Liver (tissue), 9 donors: ENCODE data around the gene SLC9A1. TPM values are rescaled to one million over a fixed set of nuclear protein-coding genes. Genes with fewer than 3 reads are reported as not detected.
A peak's percentile ranks its signal among the peaks of the same experiment; 100 is the strongest.

Source experiments
- DNase-seq: peaks from one replicate; pipeline ENCODE4 v3.0.0-alpha.2; 2017; ENCODE audit warnings: low spot score
- H3K27ac ChIP-seq, 2 donors: one replicate each; pipeline ENCODE4 v1.7.0; 2013; ENCODE audit warnings: inconsistent platforms in 2 of 2, low read length in 2 of 2, control low read depth in 1 of 2, low read depth in 1 of 2, mild to moderate bottlenecking in 1 of 2
- H3K27me3 ChIP-seq, 4 donors: one replicate each; pipeline versions ENCODE4 v1.6.1 to v1.7.0; 2013; ENCODE audit warnings: low read length in 3 of 4, inconsistent platforms in 1 of 4, mild to moderate bottlenecking in 1 of 4, moderate library complexity in 1 of 4; ENCODE audit not compliant: control insufficient read depth in 4 of 4, insufficient read depth in 4 of 4
- H3K36me3 ChIP-seq, 4 donors: one replicate each; pipeline versions ENCODE4 v1.6.1 to v1.7.0; 2013; ENCODE audit warnings: low read length in 3 of 4, mild to moderate bottlenecking in 3 of 4, low read depth in 1 of 4, moderate library complexity in 1 of 4; ENCODE audit not compliant: control insufficient read depth in 4 of 4, insufficient read depth in 3 of 4
- H3K4me1 ChIP-seq, 4 donors: one replicate each; pipeline versions ENCODE4 v1.6.1 to v1.7.0; 2013; ENCODE audit warnings: low read length in 3 of 4, mild to moderate bottlenecking in 3 of 4, moderate library complexity in 1 of 4; ENCODE audit not compliant: control insufficient read depth in 4 of 4, insufficient read depth in 4 of 4
- H3K4me3 ChIP-seq, 3 donors: one replicate each; pipeline versions ENCODE4 v1.6.1 to v1.7.0; 2013; ENCODE audit warnings: low read length in 3 of 3, control low read depth in 1 of 3, low read depth in 1 of 3, mild to moderate bottlenecking in 1 of 3
- H3K9ac ChIP-seq, 2 donors: one replicate each; pipeline ENCODE4 v1.7.0; 2013; ENCODE audit warnings: low read length in 2 of 2, mild to moderate bottlenecking in 2 of 2, moderate library complexity in 2 of 2, control low read depth in 1 of 2, low read depth in 1 of 2
- H3K9me3 ChIP-seq, 4 donors: one replicate each; pipeline versions ENCODE4 v1.6.1 to v1.7.0; 2013; ENCODE audit warnings: low read length in 3 of 4; ENCODE audit not compliant: control insufficient read depth in 4 of 4
- EGR1 ChIP-seq, 2 donors: IDR thresholded peaks; 2 replicates each; pipeline ENCODE4 v1.6.1; 2016 to 2018; ENCODE audit warnings: antibody characterized with exemption in 2 of 2, low read depth in 2 of 2
- FOXA1 ChIP-seq: IDR thresholded peaks from 2 replicates; pipeline ENCODE4 v1.6.1; 2016; ENCODE audit warnings: antibody characterized with exemption
- FOXA2 ChIP-seq: IDR thresholded peaks from 2 replicates; pipeline ENCODE4 v1.6.1; 2016; ENCODE audit warnings: antibody characterized with exemption
- GABPA ChIP-seq, 2 donors: IDR thresholded peaks in 1 of 2; conservative IDR thresholded peaks in 1 of 2; 2 replicates each; pipeline ENCODE4 v1.6.1; 2016; ENCODE audit warnings: antibody characterized with exemption in 2 of 2, mild to moderate bottlenecking in 1 of 2, moderate library complexity in 1 of 2
- HNF4A ChIP-seq, 2 donors: conservative IDR thresholded peaks; 2 replicates each; pipeline ENCODE4 v1.6.1; 2016; ENCODE audit warnings: antibody characterized with exemption in 2 of 2, mild to moderate bottlenecking in 2 of 2
- JUND ChIP-seq, 2 donors: IDR thresholded peaks; 2 replicates each; pipeline ENCODE4 v1.6.1; 2016; ENCODE audit warnings: antibody characterized with exemption in 2 of 2
- NR2F2 ChIP-seq: IDR thresholded peaks from 2 replicates; pipeline ENCODE4 v1.6.1; 2016; ENCODE audit warnings: antibody characterized with exemption
- RAD21 ChIP-seq, 2 donors: IDR thresholded peaks; 2 replicates each; pipeline ENCODE4 v1.6.1; 2016; ENCODE audit warnings: antibody characterized with exemption in 2 of 2, mild to moderate bottlenecking in 2 of 2
- RXRA ChIP-seq, 2 donors: IDR thresholded peaks; 2 replicates each; pipeline ENCODE4 v1.6.1; 2017 to 2018; ENCODE audit warnings: antibody characterized with exemption in 2 of 2, mild to moderate bottlenecking in 1 of 2
- SP1 ChIP-seq: IDR thresholded peaks from 2 replicates; pipeline ENCODE4 v1.6.1; 2018; ENCODE audit warnings: antibody characterized with exemption, mild to moderate bottlenecking
- TAF1 ChIP-seq: conservative IDR thresholded peaks from 2 replicates; pipeline ENCODE4 v1.6.1; 2016; ENCODE audit warnings: antibody characterized with exemption, mild to moderate bottlenecking
- YY1 ChIP-seq: IDR thresholded peaks from 2 replicates; pipeline ENCODE4 v1.6.1; 2016; ENCODE audit warnings: antibody characterized with exemption, mild to moderate bottlenecking
- WGBS: extraction: QIAGEN DNeasy Blood & Tissue Kit; methylation state at CpG from one replicate; pipeline ENCODE4 v1.1.7; 2013; 5-methylcytosine and 5-hydroxymethylcytosine counted together
- polyA plus RNA-seq, 2 donors: library from polyadenylated mRNA; stranded (reverse) in 1 of 2; unstranded in 1 of 2; fragments of 200-250 nt in 1 of 2; fragments of >200 nt in 1 of 2; fragmentation: Nextera tagmentation in 1 of 2; extraction: Ambion mirVana in 1 of 2; gene quantifications; one replicate each; pipeline versions ENCODE4 v1.2.1 to v1.2.3, GENCODE V29; 2013 to 2015
- total RNA-seq, 2 donors: library from RNA; depleted of rRNA; stranded (reverse); fragments of >200 nt; gene quantifications; one replicate each; pipeline ENCODE4 v1.2.3, GENCODE V29; 2014
- TF ChIP-seq, protein P1 (sequence below): fragments of 150-350 bp; IDR thresholded peaks from 2 replicates; pipeline ENCODE4 v1.5.1; 2017; ENCODE audit warnings: improper control_type of control experiment, low read depth, low read length; ENCODE audit not compliant: missing input control
- TF ChIP-seq, protein P2 (sequence below): IDR thresholded peaks from 2 replicates; pipeline ENCODE4 v1.6.1; 2016; ENCODE audit warnings: antibody characterized with exemption
- TF ChIP-seq, protein P3 (sequence below): IDR thresholded peaks from 2 replicates; pipeline ENCODE4 v1.6.1; 2016; ENCODE audit warnings: antibody characterized with exemption
- TF ChIP-seq, protein P4 (sequence below): IDR thresholded peaks from 2 replicates; pipeline ENCODE4 v1.6.1; 2016; ENCODE audit warnings: antibody characterized with exemption, mild to moderate bottlenecking
- TF ChIP-seq, protein P5 (sequence below): IDR thresholded peaks from 2 replicates; pipeline ENCODE4 v1.6.1; 2016; ENCODE audit warnings: antibody characterized with exemption
- donor health status: healthy.
- donor health status: healthy.
- donor health status: healthy.
- donor health status: healthy.
- donor health status: healthy.

Gene SLC9A1
- total and polyA plus RNA-seq, 4 donors: 1.3 to 3.2 (median 1.5) TPM

DNA sequence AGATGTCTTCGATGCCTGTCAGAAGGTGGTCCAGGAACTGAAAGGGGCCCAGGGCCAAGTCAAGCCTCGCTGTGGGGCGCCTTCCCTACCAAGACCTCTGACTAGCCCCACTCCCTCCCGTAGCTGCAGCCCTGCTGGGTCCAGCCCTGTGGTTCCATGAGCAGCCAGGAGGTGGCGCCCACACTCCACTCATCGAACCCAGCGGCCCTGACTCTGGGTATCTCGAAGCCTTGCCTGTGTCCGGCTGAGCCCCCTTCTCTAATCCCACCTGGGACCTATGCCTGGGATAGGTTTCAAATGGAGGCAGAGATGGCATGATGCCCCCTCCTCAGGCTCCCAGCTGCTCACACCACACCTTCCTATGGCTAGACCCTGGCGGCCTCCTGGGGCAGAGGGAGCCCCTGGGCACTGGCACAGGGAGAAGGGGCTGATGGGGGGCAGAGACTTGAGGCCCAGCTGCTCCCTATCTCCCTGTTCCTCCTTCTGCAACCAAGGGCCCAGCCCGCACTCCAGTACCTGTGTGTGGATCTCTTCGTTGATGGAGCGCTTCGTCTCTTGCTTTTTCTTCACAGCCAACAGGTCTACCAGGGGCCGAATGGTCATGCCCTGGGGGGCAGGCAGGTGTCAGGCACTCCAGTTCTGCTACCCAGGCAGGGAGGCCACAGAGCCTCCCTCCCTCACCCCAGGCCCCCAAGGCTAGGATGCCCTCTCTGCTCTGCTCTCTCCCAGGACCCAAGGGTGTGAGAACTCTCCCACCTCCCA lies 52.0 kb downstream of the SLC9A1 start:
- Histone ChIP-seq H3K36me3 (peaks cover 0 to 2% (median 0%) of the 10 kb centered on the region in 4 donors), H3K27me3 (no peaks in the 10 kb centered on the region), H3K4me1 (peaks cover 0 to 16% (median 7%) of the 10 kb centered on the region in 4 donors), H3K9ac (no peak overlapping the region), H3K9me3 (no peaks in the 10 kb centered on the region), H3K27ac (no peak overlapping the region), H3K4me3 (no peak overlapping the region)
- peak; percentile 90 for DNase-seq
- TF ChIP-seq SP1: no peak
- TF ChIP-seq GABPA (IDR thresholded peaks at IDR 0.05 in 1 of 2, conservative IDR thresholded peaks at IDR 0.05 in 1 of 2): no peak
- no peak for TF ChIP-seq NR2F2
- TF ChIP-seq HNF4A (conservative IDR thresholded peaks at IDR 0.05): no peak
- no peak for TF ChIP-seq FOXA1
- TF ChIP-seq, protein P1, sequence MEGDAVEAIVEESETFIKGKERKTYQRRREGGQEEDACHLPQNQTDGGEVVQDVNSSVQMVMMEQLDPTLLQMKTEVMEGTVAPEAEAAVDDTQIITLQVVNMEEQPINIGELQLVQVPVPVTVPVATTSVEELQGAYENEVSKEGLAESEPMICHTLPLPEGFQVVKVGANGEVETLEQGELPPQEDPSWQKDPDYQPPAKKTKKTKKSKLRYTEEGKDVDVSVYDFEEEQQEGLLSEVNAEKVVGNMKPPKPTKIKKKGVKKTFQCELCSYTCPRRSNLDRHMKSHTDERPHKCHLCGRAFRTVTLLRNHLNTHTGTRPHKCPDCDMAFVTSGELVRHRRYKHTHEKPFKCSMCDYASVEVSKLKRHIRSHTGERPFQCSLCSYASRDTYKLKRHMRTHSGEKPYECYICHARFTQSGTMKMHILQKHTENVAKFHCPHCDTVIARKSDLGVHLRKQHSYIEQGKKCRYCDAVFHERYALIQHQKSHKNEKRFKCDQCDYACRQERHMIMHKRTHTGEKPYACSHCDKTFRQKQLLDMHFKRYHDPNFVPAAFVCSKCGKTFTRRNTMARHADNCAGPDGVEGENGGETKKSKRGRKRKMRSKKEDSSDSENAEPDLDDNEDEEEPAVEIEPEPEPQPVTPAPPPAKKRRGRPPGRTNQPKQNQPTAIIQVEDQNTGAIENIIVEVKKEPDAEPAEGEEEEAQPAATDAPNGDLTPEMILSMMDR: peak; percentile 97
- peak; percentile 95 to 98 for TF ChIP-seq RAD21 (IDR thresholded peaks at IDR 0.05)
- no peak for TF ChIP-seq EGR1 (IDR thresholded peaks at IDR 0.05; ENCODE audit: low read depth in 2 of 2)
- TF ChIP-seq, protein P2, sequence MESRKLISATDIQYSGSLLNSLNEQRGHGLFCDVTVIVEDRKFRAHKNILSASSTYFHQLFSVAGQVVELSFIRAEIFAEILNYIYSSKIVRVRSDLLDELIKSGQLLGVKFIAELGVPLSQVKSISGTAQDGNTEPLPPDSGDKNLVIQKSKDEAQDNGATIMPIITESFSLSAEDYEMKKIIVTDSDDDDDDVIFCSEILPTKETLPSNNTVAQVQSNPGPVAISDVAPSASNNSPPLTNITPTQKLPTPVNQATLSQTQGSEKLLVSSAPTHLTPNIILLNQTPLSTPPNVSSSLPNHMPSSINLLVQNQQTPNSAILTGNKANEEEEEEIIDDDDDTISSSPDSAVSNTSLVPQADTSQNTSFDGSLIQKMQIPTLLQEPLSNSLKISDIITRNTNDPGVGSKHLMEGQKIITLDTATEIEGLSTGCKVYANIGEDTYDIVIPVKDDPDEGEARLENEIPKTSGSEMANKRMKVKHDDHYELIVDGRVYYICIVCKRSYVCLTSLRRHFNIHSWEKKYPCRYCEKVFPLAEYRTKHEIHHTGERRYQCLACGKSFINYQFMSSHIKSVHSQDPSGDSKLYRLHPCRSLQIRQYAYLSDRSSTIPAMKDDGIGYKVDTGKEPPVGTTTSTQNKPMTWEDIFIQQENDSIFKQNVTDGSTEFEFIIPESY: no peak
- 43% methylated on average over 15 of the region's 15 CpGs for WGBS

DNA sequence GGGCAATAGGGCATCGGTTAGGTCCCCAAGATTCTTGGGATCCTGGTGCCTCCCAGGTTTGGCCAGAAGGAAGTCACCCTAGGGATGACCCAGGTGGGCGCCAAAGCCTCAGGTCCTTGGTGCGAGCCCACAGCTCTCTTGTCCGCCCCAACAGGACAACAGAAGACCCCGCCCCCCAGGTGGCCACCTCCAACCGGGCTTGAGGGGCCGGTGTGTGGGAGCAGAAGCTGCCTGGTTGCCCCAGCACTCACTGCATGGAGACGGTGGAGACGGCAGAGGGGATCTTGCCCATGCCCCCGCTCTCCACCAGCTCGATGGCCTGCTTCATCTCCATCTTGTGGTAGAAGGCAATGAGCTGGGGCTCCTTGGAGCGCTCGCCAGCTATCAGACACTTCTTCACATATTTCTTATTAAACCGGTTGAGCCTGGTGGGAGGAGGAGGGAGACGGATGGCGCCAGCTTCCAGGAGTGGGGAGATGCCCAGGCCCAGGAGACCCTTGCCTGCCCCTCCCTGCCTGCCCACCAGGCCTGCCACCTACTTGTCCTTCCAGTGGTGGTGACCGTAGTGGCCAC lies 52.7 kb downstream of the SLC9A1 start:
- peaks cover 0 to 2% (median 0%) of the 10 kb centered on the region in 4 donors for H3K36me3 ChIP-seq
- DNase-seq: no peak

More for the DNA sequence above, 52.7 kb downstream of the SLC9A1 start:
- Histone ChIP-seq H3K4me3 (no peak overlapping the region), H3K4me1 (peaks cover 0 to 13% (median 7%) of the 10 kb centered on the region in 4 donors), H3K27ac (no peak overlapping the region), H3K9me3 (no peaks in the 10 kb centered on the region), H3K9ac (no peak overlapping the region), H3K27me3 (no peaks in the 10 kb centered on the region)
- TF ChIP-seq GABPA (IDR thresholded peaks at IDR 0.05 in 1 of 2, conservative IDR thresholded peaks at IDR 0.05 in 1 of 2) (no peak), SP1 (no peak), RXRA (IDR thresholded peaks at IDR 0.05) (no peak), YY1 (no peak), JUND (IDR thresholded peaks at IDR 0.05) (no peak), FOXA2 (no peak), HNF4A (conservative IDR thresholded peaks at IDR 0.05) (no peak), TAF1 (no peak), FOXA1 (no peak), RAD21 (IDR thresholded peaks at IDR 0.05) (no peak)
- TF ChIP-seq, protein P3, sequence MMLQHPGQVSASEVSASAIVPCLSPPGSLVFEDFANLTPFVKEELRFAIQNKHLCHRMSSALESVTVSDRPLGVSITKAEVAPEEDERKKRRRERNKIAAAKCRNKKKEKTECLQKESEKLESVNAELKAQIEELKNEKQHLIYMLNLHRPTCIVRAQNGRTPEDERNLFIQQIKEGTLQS: no peak
- TF ChIP-seq, protein P4, sequence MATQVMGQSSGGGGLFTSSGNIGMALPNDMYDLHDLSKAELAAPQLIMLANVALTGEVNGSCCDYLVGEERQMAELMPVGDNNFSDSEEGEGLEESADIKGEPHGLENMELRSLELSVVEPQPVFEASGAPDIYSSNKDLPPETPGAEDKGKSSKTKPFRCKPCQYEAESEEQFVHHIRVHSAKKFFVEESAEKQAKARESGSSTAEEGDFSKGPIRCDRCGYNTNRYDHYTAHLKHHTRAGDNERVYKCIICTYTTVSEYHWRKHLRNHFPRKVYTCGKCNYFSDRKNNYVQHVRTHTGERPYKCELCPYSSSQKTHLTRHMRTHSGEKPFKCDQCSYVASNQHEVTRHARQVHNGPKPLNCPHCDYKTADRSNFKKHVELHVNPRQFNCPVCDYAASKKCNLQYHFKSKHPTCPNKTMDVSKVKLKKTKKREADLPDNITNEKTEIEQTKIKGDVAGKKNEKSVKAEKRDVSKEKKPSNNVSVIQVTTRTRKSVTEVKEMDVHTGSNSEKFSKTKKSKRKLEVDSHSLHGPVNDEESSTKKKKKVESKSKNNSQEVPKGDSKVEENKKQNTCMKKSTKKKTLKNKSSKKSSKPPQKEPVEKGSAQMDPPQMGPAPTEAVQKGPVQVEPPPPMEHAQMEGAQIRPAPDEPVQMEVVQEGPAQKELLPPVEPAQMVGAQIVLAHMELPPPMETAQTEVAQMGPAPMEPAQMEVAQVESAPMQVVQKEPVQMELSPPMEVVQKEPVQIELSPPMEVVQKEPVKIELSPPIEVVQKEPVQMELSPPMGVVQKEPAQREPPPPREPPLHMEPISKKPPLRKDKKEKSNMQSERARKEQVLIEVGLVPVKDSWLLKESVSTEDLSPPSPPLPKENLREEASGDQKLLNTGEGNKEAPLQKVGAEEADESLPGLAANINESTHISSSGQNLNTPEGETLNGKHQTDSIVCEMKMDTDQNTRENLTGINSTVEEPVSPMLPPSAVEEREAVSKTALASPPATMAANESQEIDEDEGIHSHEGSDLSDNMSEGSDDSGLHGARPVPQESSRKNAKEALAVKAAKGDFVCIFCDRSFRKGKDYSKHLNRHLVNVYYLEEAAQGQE: no peak
- TF ChIP-seq, protein P2: no peak
- TF ChIP-seq, protein P1: no peak
- TF ChIP-seq, protein P5, sequence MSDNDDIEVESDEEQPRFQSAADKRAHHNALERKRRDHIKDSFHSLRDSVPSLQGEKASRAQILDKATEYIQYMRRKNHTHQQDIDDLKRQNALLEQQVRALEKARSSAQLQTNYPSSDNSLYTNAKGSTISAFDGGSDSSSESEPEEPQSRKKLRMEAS: no peak
- WGBS: 81% methylated on average over 17 of the region's 17 CpGs
